DOHH2 (cell line): ENCODE measurements around the gene COL23A1.

Experiments used
- H3F3A ChIP-seq: fragments of 200-600 bp; sonication (generic), shearing (Covaris generic); 2 replicates; pipeline ENCODE4 v1.6.0; 2016; ENCODE audit warnings: antibody characterized with exemption, mild to moderate bottlenecking; ENCODE audit not compliant: control insufficient read depth, insufficient read depth
- H3K27ac ChIP-seq: fragments of 200-600 bp; sonication (generic); 2 replicates; pipeline ENCODE4 v1.5.1; 2014; ENCODE audit warnings: low read depth, mild to moderate bottlenecking, low read length, moderate library complexity
- H3K27me3 ChIP-seq: fragments of 200-600 bp; sonication (generic); 2 replicates; pipeline ENCODE4 v1.6.1; 2014; ENCODE audit warnings: mild to moderate bottlenecking, low read length, mixed read lengths; ENCODE audit not compliant: control insufficient read depth
- H3K36me3 ChIP-seq: fragments of 200-600 bp; sonication (generic); 2 replicates; pipeline ENCODE4 v1.6.1; 2014; ENCODE audit warnings: mild to moderate bottlenecking, low read length, moderate library complexity, mixed read lengths; ENCODE audit not compliant: control insufficient read depth
- H3K4me1 ChIP-seq: fragments of 200-600 bp; sonication (generic); 2 replicates; pipeline ENCODE4 v1.6.1; 2014; ENCODE audit warnings: mild to moderate bottlenecking, low read length, mixed read lengths; ENCODE audit not compliant: control insufficient read depth
- H3K4me2 ChIP-seq: fragments of 200-600 bp; sonication (generic); 2 replicates; pipeline ENCODE4 v1.6.0; 2014; ENCODE audit warnings: mild to moderate bottlenecking, low read length, moderate library complexity
- H3K4me3 ChIP-seq: fragments of 200-600 bp; sonication (generic); 2 replicates; pipeline ENCODE4 v1.5.1; 2014; ENCODE audit warnings: mild to moderate bottlenecking, low read length, mixed read lengths
- H3K79me2 ChIP-seq: fragments of 200-600 bp; sonication (generic); 2 replicates; pipeline ENCODE4 v1.6.1; 2014; ENCODE audit warnings: mild to moderate bottlenecking, low read length, mixed read lengths; ENCODE audit not compliant: control insufficient read depth
- H3K9me2 ChIP-seq: fragments of 200-600 bp; sonication (generic); replicated peaks from 2 replicates; pipeline ENCODE4 v1.6.1; 2014; ENCODE audit warnings: mild to moderate bottlenecking, low read length, mixed read lengths; ENCODE audit not compliant: control insufficient read depth
- H3K9me3 ChIP-seq: fragments of 200-600 bp; sonication (generic); 2 replicates; pipeline ENCODE4 v1.6.1; 2014; ENCODE audit warnings: antibody characterized with exemption, low read length, mixed read lengths; ENCODE audit not compliant: control insufficient read depth, insufficient read depth
- H4K20me1 ChIP-seq: fragments of 200-600 bp; sonication (generic); 2 replicates; pipeline ENCODE4 v1.6.0; 2014; ENCODE audit warnings: low read depth, mild to moderate bottlenecking, antibody characterized with exemption, low read length, moderate library complexity; ENCODE audit not compliant: control insufficient read depth, insufficient read depth
- EZH2phosphoT487 ChIP-seq: fragments of 200-600 bp; sonication (generic); IDR thresholded peaks from 2 replicates; pipeline ENCODE4 v1.6.1; 2017; ENCODE audit warnings: borderline replicate concordance, mild to moderate bottlenecking, antibody characterized with exemption, low read length, moderate library complexity, mixed read lengths
- TF ChIP-seq, protein P1 (sequence below): fragments of 200-600 bp; sonication (generic); IDR thresholded peaks from one replicate; pipeline ENCODE4 v1.5.1; 2014; ENCODE audit warnings: antibody characterized with exemption, mild to moderate bottlenecking, low read depth, low read length; ENCODE audit not compliant: poor library complexity, severe bottlenecking

COL23A1 gene

DNA sequence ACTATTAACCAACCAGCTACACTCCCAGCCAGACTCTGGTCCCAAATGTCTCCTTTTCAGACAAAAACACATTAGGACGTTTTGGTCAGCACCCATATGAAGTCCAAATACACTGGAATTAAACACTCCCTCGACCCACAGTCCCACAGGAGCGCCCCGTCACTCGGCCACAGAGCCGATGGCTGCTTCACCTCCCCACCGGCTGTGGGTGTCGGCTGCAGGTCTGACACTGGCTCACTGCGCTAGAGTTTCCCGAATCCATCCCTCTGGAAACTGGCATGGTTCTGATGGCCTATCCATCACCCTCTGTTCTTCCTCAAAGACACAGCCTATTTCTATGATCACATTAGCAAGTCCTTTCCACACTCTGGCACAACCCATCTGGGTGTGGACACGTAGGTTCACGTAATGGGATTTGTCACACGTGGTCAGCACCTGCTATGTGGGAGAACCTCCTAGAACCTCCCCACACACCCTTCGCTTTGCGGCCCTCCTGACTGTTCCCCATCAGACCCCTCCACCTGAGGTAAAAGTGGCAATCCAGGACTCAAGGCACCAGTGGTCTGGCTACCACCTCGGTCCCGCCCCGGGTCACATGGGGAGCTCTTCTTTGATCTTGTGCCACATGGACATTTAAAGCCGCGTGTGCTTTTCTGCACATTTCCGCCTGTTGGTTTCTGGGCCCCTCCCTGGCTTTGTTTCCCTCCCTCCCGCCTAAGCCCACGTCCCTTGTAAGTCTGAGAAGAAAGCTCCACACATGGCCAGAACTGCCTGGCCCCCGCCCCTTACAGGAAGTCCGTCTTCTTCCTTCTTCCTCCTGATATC lies 226.5 kb downstream of the COL23A1 start:
- H3K79me2 ChIP-seq, result no peaks in the 10 kb centered on the region
- H3K27ac ChIP-seq, result no peak overlapping the region
- H3K4me3 ChIP-seq, result no peak overlapping the region
- peaks cover 3% of the 10 kb centered on the region; the same call in 1 of the 2 replicates for H3K27me3 ChIP-seq
- no peaks in the 10 kb centered on the region for H3K4me1 ChIP-seq
- H3K9me3 ChIP-seq, result no peaks in the 10 kb centered on the region
- no peaks in the 10 kb centered on the region for H4K20me1 ChIP-seq
- H3K4me2 ChIP-seq, result no peak overlapping the region
- TF ChIP-seq EZH2phosphoT487, result no peak
- TF ChIP-seq, protein P1, sequence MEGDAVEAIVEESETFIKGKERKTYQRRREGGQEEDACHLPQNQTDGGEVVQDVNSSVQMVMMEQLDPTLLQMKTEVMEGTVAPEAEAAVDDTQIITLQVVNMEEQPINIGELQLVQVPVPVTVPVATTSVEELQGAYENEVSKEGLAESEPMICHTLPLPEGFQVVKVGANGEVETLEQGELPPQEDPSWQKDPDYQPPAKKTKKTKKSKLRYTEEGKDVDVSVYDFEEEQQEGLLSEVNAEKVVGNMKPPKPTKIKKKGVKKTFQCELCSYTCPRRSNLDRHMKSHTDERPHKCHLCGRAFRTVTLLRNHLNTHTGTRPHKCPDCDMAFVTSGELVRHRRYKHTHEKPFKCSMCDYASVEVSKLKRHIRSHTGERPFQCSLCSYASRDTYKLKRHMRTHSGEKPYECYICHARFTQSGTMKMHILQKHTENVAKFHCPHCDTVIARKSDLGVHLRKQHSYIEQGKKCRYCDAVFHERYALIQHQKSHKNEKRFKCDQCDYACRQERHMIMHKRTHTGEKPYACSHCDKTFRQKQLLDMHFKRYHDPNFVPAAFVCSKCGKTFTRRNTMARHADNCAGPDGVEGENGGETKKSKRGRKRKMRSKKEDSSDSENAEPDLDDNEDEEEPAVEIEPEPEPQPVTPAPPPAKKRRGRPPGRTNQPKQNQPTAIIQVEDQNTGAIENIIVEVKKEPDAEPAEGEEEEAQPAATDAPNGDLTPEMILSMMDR, result no peak
- H3K9me2 ChIP-seq, result no peaks in the 10 kb centered on the region
- H3K36me3 ChIP-seq, result no peaks in the 10 kb centered on the region
- H3F3A ChIP-seq, result no peaks in the 10 kb centered on the region

DNA sequence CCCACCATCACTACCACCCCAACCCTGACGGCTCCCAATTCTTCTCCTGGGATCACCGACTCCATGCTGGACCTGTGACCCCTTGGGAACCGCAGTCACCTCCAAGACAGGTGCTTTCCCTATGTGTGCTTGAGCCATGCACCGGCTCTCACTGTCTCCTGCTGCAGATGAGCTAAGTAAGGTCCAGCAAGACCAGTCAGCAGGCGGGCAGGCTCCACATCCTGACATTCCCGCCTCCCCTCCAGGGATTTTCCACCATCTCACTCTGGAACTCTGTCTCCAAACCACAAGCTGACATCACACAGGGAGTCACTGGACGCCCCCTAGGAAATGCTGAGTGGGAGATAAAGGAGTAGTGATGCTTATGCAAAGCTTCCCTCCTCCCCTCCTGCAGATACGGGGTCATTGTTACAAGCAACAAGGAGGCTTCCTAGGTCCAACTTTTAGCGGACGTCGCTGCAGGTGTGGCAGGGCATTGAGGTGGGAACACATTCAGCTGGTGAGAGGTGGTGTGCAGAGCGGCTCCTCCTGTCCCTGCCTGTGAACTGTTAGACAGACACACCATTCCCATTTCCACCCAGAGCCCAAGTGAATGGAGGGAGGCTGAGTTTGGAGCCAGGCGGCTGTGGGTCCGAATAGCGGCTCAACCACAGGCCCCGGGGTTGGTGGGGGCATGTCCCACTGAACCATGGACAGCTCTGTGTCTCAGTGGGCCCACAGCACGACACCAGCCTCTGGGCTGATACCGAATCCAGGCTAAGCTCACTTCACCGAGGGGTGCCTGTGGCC lies 228.3 kb downstream of the COL23A1 start:
- Histone ChIP-seq H3K27me3 (peaks cover 3% of the 10 kb centered on the region; the same call in 1 of the 2 replicates), H3K4me2 (no peak overlapping the region), H3K9me3 (no peaks in the 10 kb centered on the region), H4K20me1 (no peaks in the 10 kb centered on the region), H3K79me2 (no peaks in the 10 kb centered on the region), H3F3A (peaks cover 2% of the 10 kb centered on the region; the same call in 1 of the 2 replicates), H3K27ac (no peak overlapping the region), H3K36me3 (no peaks in the 10 kb centered on the region), H3K4me3 (no peak overlapping the region), H3K4me1 (no peaks in the 10 kb centered on the region), H3K9me2 (no peaks in the 10 kb centered on the region)
- TF ChIP-seq EZH2phosphoT487, result no peak
- TF ChIP-seq, protein P1, result no peak

DNA sequence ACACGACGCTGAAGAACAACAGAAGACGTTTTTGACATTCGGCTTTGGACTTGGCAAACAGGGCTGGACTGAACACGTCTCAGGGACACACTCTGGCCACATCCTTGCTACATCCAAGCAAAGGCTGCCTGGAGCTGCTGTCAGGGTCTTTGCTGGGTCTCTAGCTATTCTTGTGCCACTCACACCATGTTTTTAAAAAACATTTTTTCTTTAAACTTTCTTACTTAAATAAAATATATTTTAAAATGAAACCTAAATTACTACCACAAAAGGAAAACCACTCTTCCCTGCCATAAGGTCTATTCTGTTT lies 229.3 kb downstream of the COL23A1 start:
- H3K79me2 ChIP-seq, result no peaks in the 10 kb centered on the region
- H3K36me3 ChIP-seq, result no peaks in the 10 kb centered on the region
- H3K4me2 ChIP-seq, result no peak overlapping the region
- no peaks in the 10 kb centered on the region for H3K9me2 ChIP-seq
- H3K9me3 ChIP-seq, result no peaks in the 10 kb centered on the region
- H4K20me1 ChIP-seq, result no peaks in the 10 kb centered on the region
- H3F3A ChIP-seq, result peaks cover 2% of the 10 kb centered on the region; the same call in 1 of the 2 replicates
- peaks cover 3% of the 10 kb centered on the region; the same call in 1 of the 2 replicates for H3K27me3 ChIP-seq
- no peak overlapping the region for H3K27ac ChIP-seq
- H3K4me3 ChIP-seq, result no peak overlapping the region
- H3K4me1 ChIP-seq, result no peaks in the 10 kb centered on the region
- no peak for TF ChIP-seq EZH2phosphoT487
- TF ChIP-seq, protein P1, result no peak
